Measurements from ENCODE around the gene AEN.

AEN gene

GRCh38 chr15:88681610-88682221, 60.6 kb downstream of the AEN start:
- DNase-seq: no peak
